ENCODE measurements around the gene TBXA2R.

GRCh38 chr19:3641515-3642269, 35.0 kb upstream of the TBXA2R start:
- TF ChIP-seq CTCF (IDR thresholded peaks at IDR 0.05; ENCODE audit: low read depth, low read length) = no peak
- TF ChIP-seq POLR2A (IDR thresholded peaks at IDR 0.05; ENCODE audit: extremely low read depth, insufficient read length) = no peak
- no peak for TF ChIP-seq MYC (IDR thresholded peaks at IDR 0.05; ENCODE audit: low read depth, low read length)
- TF ChIP-seq MAX (IDR thresholded peaks at IDR 0.05; ENCODE audit: low read depth, low read length) = no peak

Data from NB4 (cell line).